Spleen (tissue), 7 donors: ENCODE results near the gene PTPRK.

Source experiments
- POLR2A ChIP-seq, 3 donors: fragments of 450-650 bp; IDR thresholded peaks; one replicate each; pipeline ENCODE4 v1.5.1; 2017; ENCODE audit warnings: antibody characterized with exemption in 3 of 3, mild to moderate bottlenecking in 1 of 3
- POLR2AphosphoS5 ChIP-seq, 3 donors: sonication (generic); formaldehyde crosslinking; IDR thresholded peaks; one replicate each; pipeline ENCODE4 v1.5.1; 2017; ENCODE audit warnings: antibody characterized with exemption in 3 of 3
- TF ChIP-seq, protein P1 (sequence below), 11 experiments: fragments of 200-600 bp in 7 of 11; fragments of 450-650 bp in 4 of 11; sonication (generic) in 4 of 11; IDR thresholded peaks in 8 of 11; conservative IDR thresholded peaks in 3 of 11; 1 replicate in 7 of 11; 2 replicates in 4 of 11; pipeline versions ENCODE4 v1.4.0 to v1.8.0; 2016 to 2021; ENCODE audit warnings: antibody characterized with exemption in 11 of 11, inconsistent platforms in 4 of 11, mild to moderate bottlenecking in 1 of 11
- donor health status: DM: no; HTN: no; CAD: no; lungs with moderate emphysema.
- donor health status: DM: no; HTN: no; CAD: no.
- donor health status: DM: no; HTN: no; CAD: no.

DNA sequence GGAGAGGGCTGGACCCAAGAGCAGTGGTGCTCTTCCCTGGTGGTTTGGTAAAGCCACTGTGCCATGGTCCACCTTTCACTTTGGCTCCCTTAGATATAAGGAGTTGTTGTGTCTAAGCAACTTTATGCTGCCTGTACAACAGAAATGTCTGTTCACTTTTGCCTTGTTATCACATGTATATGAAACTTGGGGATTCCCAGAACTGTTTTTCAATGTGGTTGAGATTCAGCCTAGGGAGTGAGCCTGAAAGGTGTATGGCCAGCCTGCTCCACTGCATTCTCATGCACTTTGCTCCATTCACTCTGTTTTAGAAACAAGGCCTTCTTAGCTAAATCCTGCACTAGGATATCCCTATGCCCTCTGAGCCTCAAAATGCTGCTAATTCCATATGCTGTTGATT is 385.1 kb downstream of the PTPRK start:
- TF ChIP-seq, protein P1, sequence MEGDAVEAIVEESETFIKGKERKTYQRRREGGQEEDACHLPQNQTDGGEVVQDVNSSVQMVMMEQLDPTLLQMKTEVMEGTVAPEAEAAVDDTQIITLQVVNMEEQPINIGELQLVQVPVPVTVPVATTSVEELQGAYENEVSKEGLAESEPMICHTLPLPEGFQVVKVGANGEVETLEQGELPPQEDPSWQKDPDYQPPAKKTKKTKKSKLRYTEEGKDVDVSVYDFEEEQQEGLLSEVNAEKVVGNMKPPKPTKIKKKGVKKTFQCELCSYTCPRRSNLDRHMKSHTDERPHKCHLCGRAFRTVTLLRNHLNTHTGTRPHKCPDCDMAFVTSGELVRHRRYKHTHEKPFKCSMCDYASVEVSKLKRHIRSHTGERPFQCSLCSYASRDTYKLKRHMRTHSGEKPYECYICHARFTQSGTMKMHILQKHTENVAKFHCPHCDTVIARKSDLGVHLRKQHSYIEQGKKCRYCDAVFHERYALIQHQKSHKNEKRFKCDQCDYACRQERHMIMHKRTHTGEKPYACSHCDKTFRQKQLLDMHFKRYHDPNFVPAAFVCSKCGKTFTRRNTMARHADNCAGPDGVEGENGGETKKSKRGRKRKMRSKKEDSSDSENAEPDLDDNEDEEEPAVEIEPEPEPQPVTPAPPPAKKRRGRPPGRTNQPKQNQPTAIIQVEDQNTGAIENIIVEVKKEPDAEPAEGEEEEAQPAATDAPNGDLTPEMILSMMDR (IDR thresholded peaks at IDR 0.05 in 8 of 11, conservative IDR thresholded peaks at IDR 0.05 in 3 of 11) = no peak
- TF ChIP-seq POLR2AphosphoS5 (IDR thresholded peaks at IDR 0.05) (no peak), POLR2A (IDR thresholded peaks at IDR 0.05) (no peak)
